ENCODE data around the gene GPR3. TPM values are rescaled to one million over a fixed set of nuclear protein-coding genes. Genes with fewer than 3 reads are reported as not detected.
A peak's percentile ranks its signal among the peaks of the same experiment; 100 is the strongest.

Gene GPR3
- total and polyA plus RNA-seq, 10 of the 15 experiments (the other 5 are each of a cell fraction or from before 2014, with no cell fraction given), result 0.33 to 1.4 (median 0.63) TPM; not detected in 3

GRCh38 chr1:27402349-27402754 lies 9.9 kb downstream of the GPR3 start (continued):
- TF ChIP-seq CHD4 (IDR thresholded peaks at IDR 0.05), result no peak
- no peak for TF ChIP-seq ESRRA (IDR thresholded peaks at IDR 0.05; ENCODE audit: low read length)
- TF ChIP-seq ZNF207 (IDR thresholded peaks at IDR 0.05; ENCODE audit: borderline replicate concordance), result no peak
- TF ChIP-seq BCL11A (IDR thresholded peaks at IDR 0.05; ENCODE audit: low read depth, low read length), result no peak
- peak; percentile 55 for TF ChIP-seq RAD21 (IDR thresholded peaks at IDR 0.05; ENCODE audit: insufficient read depth, low read depth, low read length)
- no peak for TF ChIP-seq POU2F2 (IDR thresholded peaks at IDR 0.05; ENCODE audit: borderline replicate concordance, low read depth, low read length)
- no peak for TF ChIP-seq RAD51 (IDR thresholded peaks at IDR 0.05)
- TF ChIP-seq BCL3 (IDR thresholded peaks at IDR 0.05; ENCODE audit: borderline replicate concordance, insufficient read depth, low read depth, low read length, poor library complexity, severe bottlenecking), result peak; percentile 6
- TF ChIP-seq NFYB (IDR thresholded peaks at IDR 0.05; ENCODE audit: insufficient read depth, low read depth, low read length), result no peak
- no peak for TF ChIP-seq EP300 (IDR thresholded peaks at IDR 0.05; ENCODE audit: borderline replicate concordance in 1 of 2, control insufficient read depth in 1 of 2, low read depth in 2 of 2, low read length in 2 of 2)
- TF ChIP-seq TCF3 (IDR thresholded peaks at IDR 0.05; ENCODE audit: borderline replicate concordance, insufficient read depth, low read depth, low read length), result no peak
